KOPT-K1 (cell line): ENCODE data around the gene INHBB.

Experiments
- H3K27ac ChIP-seq: fragments of 200-600 bp; sonication (generic); 2 replicates; pipeline ENCODE4 v1.5.1; 2016; ENCODE audit warnings: antibody characterized with exemption, mild to moderate bottlenecking, low read depth, low read length; ENCODE audit not compliant: poor library complexity, severe bottlenecking
- H3K36me3 ChIP-seq: fragments of 200-600 bp; sonication (generic); 2 replicates; pipeline ENCODE4 v1.5.1; 2017; ENCODE audit warnings: antibody characterized with exemption, mild to moderate bottlenecking, low read length, moderate library complexity; ENCODE audit not compliant: insufficient read depth
- H3K9me3 ChIP-seq: fragments of 200-600 bp; sonication (generic); 2 replicates; pipeline ENCODE4 v1.5.1; 2017; ENCODE audit warnings: antibody characterized with exemption, low read length, mild to moderate bottlenecking; ENCODE audit not compliant: insufficient read depth, poor library complexity, severe bottlenecking

The INHBB gene

GRCh38 chr2:120343433-120344105 is 2.4 kb upstream of the INHBB start:
- no peaks in the 10 kb centered on the region for H3K9me3 ChIP-seq
- no peak overlapping the region for H3K27ac ChIP-seq
- H3K36me3 ChIP-seq: no peaks in the 10 kb centered on the region

GRCh38 chr2:120344214-120344975 is 1.5 kb upstream of the INHBB start:
- H3K9me3 ChIP-seq: no peaks in the 10 kb centered on the region
- H3K36me3 ChIP-seq: no peaks in the 10 kb centered on the region
- no peak overlapping the region for H3K27ac ChIP-seq

- Histone ChIP-seq H3K36me3 (no peaks in the 10 kb centered on the region), H3K27ac (no peak overlapping the region), H3K9me3 (no peaks in the 10 kb centered on the region)
These were observed 857 bp upstream of the INHBB start for GRCh38 chr2:120344976-120345581.

- H3K9me3 ChIP-seq: no peaks in the 10 kb centered on the region
- no peaks in the 10 kb centered on the region for H3K36me3 ChIP-seq
- H3K27ac ChIP-seq: no peak overlapping the region
These were observed 328 bp upstream of the INHBB start for GRCh38 chr2:120345608-120346007.

- Histone ChIP-seq H3K36me3 (no peaks in the 10 kb centered on the region), H3K27ac (no peak overlapping the region), H3K9me3 (no peaks in the 10 kb centered on the region)
These were observed 877 bp downstream of the INHBB start for GRCh38 chr2:120346667-120347358.

- no peaks in the 10 kb centered on the region for H3K9me3 ChIP-seq
- H3K27ac ChIP-seq: no peak overlapping the region
- no peaks in the 10 kb centered on the region for H3K36me3 ChIP-seq
These were observed 1.6 kb downstream of the INHBB start for GRCh38 chr2:120347396-120348060.

- H3K27ac ChIP-seq: no peak overlapping the region
These were observed 2.3 kb downstream of the INHBB start for GRCh38 chr2:120348134-120348736.

GRCh38 chr2:120348737-120349439 is 3.0 kb downstream of the INHBB start:
- H3K27ac ChIP-seq: no peak overlapping the region
- no peaks in the 10 kb centered on the region for H3K9me3 ChIP-seq
- no peaks in the 10 kb centered on the region for H3K36me3 ChIP-seq

More at GRCh38 chr2:120348134-120348736, 2.3 kb downstream of the INHBB start:
- Histone ChIP-seq H3K36me3 (no peaks in the 10 kb centered on the region), H3K9me3 (no peaks in the 10 kb centered on the region)

- Histone ChIP-seq H3K9me3 (no peaks in the 10 kb centered on the region), H3K27ac (no peak overlapping the region), H3K36me3 (no peaks in the 10 kb centered on the region)
These were observed 3.5 kb downstream of the INHBB start for GRCh38 chr2:120349440-120349921.

- Histone ChIP-seq H3K9me3 (no peaks in the 10 kb centered on the region), H3K36me3 (no peaks in the 10 kb centered on the region), H3K27ac (no peak overlapping the region)
These were observed 4.1 kb downstream of the INHBB start for GRCh38 chr2:120350080-120350479.

- Histone ChIP-seq H3K36me3 (no peaks in the 10 kb centered on the region), H3K9me3 (no peaks in the 10 kb centered on the region), H3K27ac (no peak overlapping the region)
These were observed 4.9 kb downstream of the INHBB start for GRCh38 chr2:120350801-120351320.

GRCh38 chr2:120352696-120353590 is 7.0 kb downstream of the INHBB start:
- H3K36me3 ChIP-seq: no peaks in the 10 kb centered on the region
- H3K9me3 ChIP-seq: no peaks in the 10 kb centered on the region
- H3K27ac ChIP-seq: no peak overlapping the region

- no peaks in the 10 kb centered on the region for H3K9me3 ChIP-seq
- no peaks in the 10 kb centered on the region for H3K36me3 ChIP-seq
- H3K27ac ChIP-seq: no peak overlapping the region
These were observed 7.6 kb downstream of the INHBB start for GRCh38 chr2:120353591-120353898.
